Activated CD8-positive, alpha-beta T cell treated with anti-CD3 and anti-CD28 coated beads for 36 hours (primary cell): ENCODE measurements around the gene TBX21. TPM values are rescaled to one million over a fixed set of nuclear protein-coding genes. Genes with fewer than 3 reads are reported as not detected.
"Not testable (repeated sequence)": the region's sequence is repeated elsewhere in the genome, so short reads cannot be mapped to it uniquely, and the experiment has no call there.

Experiments
- ATAC-seq: fragments of 200-7000 bp; cut with Tn5 transposase; one replicate; pipeline ENCODE4 v1.10.0; 2021; ENCODE audit warnings: mild to moderate bottlenecking, moderate library complexity
- CTCF ChIA-PET: fragments of 350-600 bp; sonication (Branson Sonifier 250); formaldehyde crosslinking; loops from one replicate; lab custom pipeline; 2021; ENCODE audit warnings: antibody characterized with exemption; lab: Charles Lee
- POLR2A ChIA-PET: fragments of 350-600 bp; sonication (Branson Sonifier 250); formaldehyde crosslinking; loops from one replicate; lab custom pipeline; 2021; ENCODE audit warnings: antibody characterized with exemption; lab: Charles Lee
- DNase-seq: peaks from one replicate; pipeline ENCODE4 v3.0.0-alpha.2; 2020
- H3K27ac Mint-ChIP-seq: one replicate; pipeline ENCODE4 v1.8.0; 2021; ENCODE audit warnings: mild to moderate bottlenecking, mixed read lengths
- H3K27me3 Mint-ChIP-seq: one replicate; pipeline ENCODE4 v1.8.0; 2021; ENCODE audit warnings: mixed read lengths
- H3K36me3 Mint-ChIP-seq: one replicate; pipeline ENCODE4 v1.8.0; 2021; ENCODE audit warnings: low read depth, mixed read lengths
- H3K4me1 Mint-ChIP-seq: one replicate; pipeline ENCODE4 v1.8.0; 2021; ENCODE audit warnings: low read depth, mixed read lengths
- H3K4me3 Mint-ChIP-seq: one replicate; pipeline ENCODE4 v1.8.0; 2021; ENCODE audit warnings: mild to moderate bottlenecking, moderate library complexity, mixed read lengths
- H3K9me3 Mint-ChIP-seq: one replicate; pipeline ENCODE4 v1.8.0; 2021; ENCODE audit warnings: mixed read lengths
- intact Hi-C: fragments of 100-400 bp; cut with micrococcal nuclease; formaldehyde crosslinking; loops from one replicate; pipeline ENCODE4 v1.10.0; 2022
- total RNA-seq, 2 experiments: library from RNA; stranded (reverse); gene quantifications; one replicate each; pipeline ENCODE4 v1.2.3, GENCODE V29; 2021
- TF ChIP-seq, protein P1 (sequence below): fragments of 200-600 bp; IDR thresholded peaks from one replicate; pipeline ENCODE4 v1.8.0; 2022; ENCODE audit warnings: antibody characterized with exemption, mild to moderate bottlenecking

Gene TBX21
- total RNA-seq, 2 experiments from 2014 or later: 53.0 to 56.9 TPM

DNA sequence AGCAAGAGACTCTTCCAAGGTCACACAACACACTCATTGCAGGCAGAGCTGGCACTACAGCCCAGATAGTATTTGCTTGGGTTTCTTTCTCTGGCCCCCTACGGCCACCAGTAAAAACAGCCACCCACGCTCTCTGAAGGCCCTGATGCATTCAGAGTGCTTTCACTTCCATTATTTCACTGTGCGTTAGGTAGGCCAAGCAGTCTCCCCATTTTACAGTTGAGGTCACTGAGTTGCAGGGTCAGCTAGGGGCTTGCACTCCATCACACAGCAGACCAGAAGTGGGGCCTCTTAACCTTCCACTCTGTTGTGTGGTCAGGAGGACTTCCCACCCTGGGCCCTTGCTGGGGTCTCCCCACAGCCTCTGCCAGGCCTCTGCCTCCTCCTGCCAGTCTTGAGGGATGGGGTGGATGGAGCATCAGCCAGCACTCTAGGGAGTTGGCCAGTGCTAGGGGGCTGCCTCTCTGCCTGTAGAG, 2.5 kb downstream of the TBX21 start:
- peak; percentile 68 for DNase-seq
- H3K36me3 Mint-ChIP-seq: peaks cover 51% of the 10 kb centered on the region
- ATAC-seq: peak; percentile 8
- H3K4me1 Mint-ChIP-seq: peaks cover 50% of the 10 kb centered on the region
- TF ChIP-seq, protein P1, sequence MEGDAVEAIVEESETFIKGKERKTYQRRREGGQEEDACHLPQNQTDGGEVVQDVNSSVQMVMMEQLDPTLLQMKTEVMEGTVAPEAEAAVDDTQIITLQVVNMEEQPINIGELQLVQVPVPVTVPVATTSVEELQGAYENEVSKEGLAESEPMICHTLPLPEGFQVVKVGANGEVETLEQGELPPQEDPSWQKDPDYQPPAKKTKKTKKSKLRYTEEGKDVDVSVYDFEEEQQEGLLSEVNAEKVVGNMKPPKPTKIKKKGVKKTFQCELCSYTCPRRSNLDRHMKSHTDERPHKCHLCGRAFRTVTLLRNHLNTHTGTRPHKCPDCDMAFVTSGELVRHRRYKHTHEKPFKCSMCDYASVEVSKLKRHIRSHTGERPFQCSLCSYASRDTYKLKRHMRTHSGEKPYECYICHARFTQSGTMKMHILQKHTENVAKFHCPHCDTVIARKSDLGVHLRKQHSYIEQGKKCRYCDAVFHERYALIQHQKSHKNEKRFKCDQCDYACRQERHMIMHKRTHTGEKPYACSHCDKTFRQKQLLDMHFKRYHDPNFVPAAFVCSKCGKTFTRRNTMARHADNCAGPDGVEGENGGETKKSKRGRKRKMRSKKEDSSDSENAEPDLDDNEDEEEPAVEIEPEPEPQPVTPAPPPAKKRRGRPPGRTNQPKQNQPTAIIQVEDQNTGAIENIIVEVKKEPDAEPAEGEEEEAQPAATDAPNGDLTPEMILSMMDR: no peak
- ChIA-PET POLR2A (interaction anchor here (0.9 to 27.1 kb wide), 11 partner anchors 10 to 86 kb away, joined by 3 to 493 read pairs (median 4); partner anchors contain the start of genes KPNB1 and TBKBP1), CTCF (interaction anchor here (0.8 to 18.4 kb wide), 4 partner anchors 10 to 55 kb away, joined by 3 to 424 read pairs (median 5); partner anchors contain the start of gene TBKBP1)
- H3K4me3 Mint-ChIP-seq: peak overlapping the region; percentile 91
- H3K9me3 Mint-ChIP-seq: no peaks in the 10 kb centered on the region
- intact Hi-C loops: no loop called here
- H3K27me3 Mint-ChIP-seq: no peaks in the 10 kb centered on the region
- H3K27ac Mint-ChIP-seq: peak overlapping the region; percentile 97

DNA sequence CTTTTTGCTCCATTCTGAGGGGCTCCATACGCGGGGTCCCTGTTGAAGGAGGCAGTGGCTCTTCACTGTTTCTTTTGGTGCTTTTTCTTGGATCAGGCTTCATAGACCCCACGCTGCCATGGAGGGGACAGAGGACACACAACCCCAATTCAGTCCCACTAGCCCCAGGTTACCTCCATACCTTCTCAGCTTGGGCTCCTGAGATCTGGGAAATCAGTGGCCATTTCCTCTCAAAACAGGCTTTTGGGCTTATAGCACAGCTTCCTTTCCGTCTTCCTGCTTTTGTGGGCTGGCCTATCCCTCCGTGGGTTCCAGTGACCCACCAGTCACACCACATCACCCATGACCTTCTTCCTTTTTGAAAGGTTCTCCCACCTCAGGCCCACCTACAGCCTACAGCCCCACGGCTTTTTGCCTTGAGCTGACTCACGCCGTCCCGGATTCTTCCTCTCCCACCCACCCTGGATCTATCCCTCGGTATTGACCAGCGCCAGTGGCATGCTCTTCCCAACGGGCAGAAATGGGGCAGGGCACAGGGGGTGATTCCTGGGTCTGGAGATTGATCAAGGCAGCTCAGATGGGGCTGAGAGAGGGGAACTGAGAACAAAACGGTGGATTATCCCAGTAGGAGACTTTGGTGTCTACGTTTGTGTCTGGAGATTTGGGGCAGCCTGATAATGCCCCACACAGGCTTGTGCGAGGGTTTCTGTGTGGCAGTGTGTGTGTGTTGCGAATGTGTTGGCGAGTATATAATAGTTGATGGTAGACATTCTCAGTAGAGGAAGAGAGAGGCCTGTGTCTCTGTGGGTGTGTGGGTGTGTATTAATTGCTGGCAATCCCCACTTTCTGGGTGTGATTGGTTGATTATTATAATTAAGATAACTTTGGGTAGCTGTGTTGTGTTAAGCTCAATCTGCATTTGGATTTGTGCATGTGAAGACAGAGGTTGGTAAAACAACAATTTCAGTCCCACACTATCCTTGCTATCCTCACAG, 3.8 kb downstream of the TBX21 start:
- DNase-seq: no peak
- intact Hi-C loops: no loop called here
- CTCF ChIA-PET: interaction anchor here (0.6 to 18.4 kb wide), 5 partner anchors 11 to 94 kb away, joined by 3 to 424 read pairs (median 4); partner anchors contain the start of gene TBKBP1
- Mint-ChIP-seq H3K9me3 (no peaks in the 10 kb centered on the region), H3K27me3 (no peaks in the 10 kb centered on the region), H3K27ac (peak overlapping the region; percentile 97), H3K4me1 (peaks cover 51% of the 10 kb centered on the region), H3K36me3 (peaks cover 62% of the 10 kb centered on the region), H3K4me3 (peak overlapping the region; percentile 91)
- TF ChIP-seq, protein P1: no peak
- ATAC-seq: no peak
- POLR2A ChIA-PET: interaction anchor here (0.7 to 27.1 kb wide), 13 partner anchors 8 to 85 kb away, joined by 3 to 493 read pairs (median 4); partner anchors contain the start of gene TBKBP1

DNA sequence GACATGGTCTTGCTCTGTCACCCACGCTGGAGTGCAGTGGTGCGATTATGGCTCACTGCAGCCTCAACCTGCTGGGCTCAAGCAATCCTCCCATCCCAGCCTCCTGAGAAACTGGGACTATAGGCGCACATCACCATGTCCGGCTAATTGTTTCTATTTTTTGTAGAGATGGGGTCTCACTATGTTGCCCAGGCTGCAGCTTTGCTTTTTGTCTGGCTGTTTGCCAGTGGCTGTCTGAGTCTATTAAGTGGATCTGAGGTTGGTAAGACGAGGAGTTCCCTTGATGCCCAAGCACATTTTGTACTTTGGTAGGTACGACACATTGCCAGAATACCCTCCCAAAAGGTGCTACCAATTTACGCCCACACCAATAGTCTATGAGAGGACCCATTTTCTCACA, 5.1 kb downstream of the TBX21 start:
- Mint-ChIP-seq H3K36me3 (peaks cover 71% of the 10 kb centered on the region), H3K27ac (peak overlapping the region; percentile 63), H3K4me3 (peak overlapping the region; percentile 29), H3K27me3 (no peaks in the 10 kb centered on the region), H3K9me3 (no peaks in the 10 kb centered on the region), H3K4me1 (peaks cover 53% of the 10 kb centered on the region)
- TF ChIP-seq, protein P1: no peak
- ATAC-seq: no peak
- intact Hi-C loops: no loop called here
- DNase-seq: no peak
- ChIA-PET CTCF (interaction anchor here (18.4 kb wide), 1 partner anchor 37 kb away, joined by 424 read pairs; the partner anchor contains the start of gene TBKBP1), POLR2A (interaction anchor here (1.8 to 27.1 kb wide), 3 partner anchors 16 to 39 kb away, joined by 4 to 493 read pairs (median 214); partner anchors contain the start of gene TBKBP1)

DNA sequence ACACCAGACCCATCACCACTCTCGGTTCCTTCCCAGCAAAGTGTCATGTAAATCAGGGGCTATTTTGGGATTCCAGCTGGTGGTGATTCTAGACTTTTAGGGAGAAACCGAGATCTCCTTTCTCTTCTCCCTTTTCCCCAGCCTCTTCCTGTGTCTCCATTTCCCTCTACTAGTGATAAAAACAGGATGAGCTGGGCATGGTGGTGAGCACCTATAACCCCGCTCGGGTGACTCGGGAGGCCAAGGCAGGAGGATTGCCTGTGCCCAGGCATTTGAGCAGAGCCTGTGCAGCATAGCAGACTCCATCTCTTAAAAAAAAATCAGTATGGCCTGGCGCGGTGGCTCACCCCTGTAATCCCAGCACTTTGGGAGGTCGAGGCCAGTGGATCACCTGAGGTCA, 6.1 kb downstream of the TBX21 start:
- ATAC-seq: no peak
- TF ChIP-seq, protein P1: no peak
- Mint-ChIP-seq H3K27ac (peak overlapping the region; percentile 7), H3K4me1 (peaks cover 57% of the 10 kb centered on the region), H3K36me3 (peaks cover 74% of the 10 kb centered on the region), H3K27me3 (no peaks in the 10 kb centered on the region), H3K4me3 (peak overlapping the region; percentile 8), H3K9me3 (no peaks in the 10 kb centered on the region)
- intact Hi-C loops: no loop called here
- no peak for DNase-seq
- CTCF ChIA-PET: interaction anchor here (0.8 to 18.4 kb wide), 3 partner anchors 38 to 75 kb away, joined by 5 to 424 read pairs (median 26); partner anchors contain the start of gene TBKBP1
- POLR2A ChIA-PET: interaction anchor here (0.6 to 27.1 kb wide), 5 partner anchors 17 to 92 kb away, joined by 3 to 493 read pairs (median 4); partner anchors contain the start of genes LRRC46, MRPL10 and TBKBP1

DNA sequence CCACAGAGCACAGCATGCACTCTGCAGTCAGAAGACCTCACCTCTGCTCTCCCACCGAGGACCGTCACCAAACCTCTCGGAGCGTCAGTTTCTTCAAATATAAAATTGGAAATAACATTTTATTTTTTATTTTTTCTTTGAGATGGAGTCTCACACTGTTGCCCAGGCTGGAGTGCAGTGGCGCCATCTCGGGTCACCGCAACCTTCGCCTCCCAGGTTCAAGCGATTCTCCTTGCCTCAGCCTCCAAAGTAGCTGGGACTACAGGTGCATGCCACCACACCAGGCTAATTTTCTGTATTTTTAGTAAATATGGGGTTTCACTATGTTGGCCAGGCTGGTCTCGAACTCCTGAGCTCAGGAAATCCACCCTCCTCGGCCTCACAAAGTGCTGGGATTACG, 6.9 kb downstream of the TBX21 start:
- H3K4me1 Mint-ChIP-seq: peaks cover 62% of the 10 kb centered on the region
- H3K4me3 Mint-ChIP-seq, H3K27ac Mint-ChIP-seq, H3K9me3 Mint-ChIP-seq, intact Hi-C loops, ATAC-seq, DNase-seq, H3K27me3 Mint-ChIP-seq: not testable (repeated sequence)
- ChIA-PET CTCF (interaction anchor here (1.0 to 18.4 kb wide), 7 partner anchors 8 to 122 kb away, joined by 3 to 424 read pairs (median 3); partner anchors contain the start of genes TBKBP1 and TBX21), POLR2A (interaction anchor here (1.8 to 27.1 kb wide), 4 partner anchors 18 to 92 kb away, joined by 4 to 493 read pairs (median 109); partner anchors contain the start of genes LRRC46, MRPL10 and TBKBP1)
- peaks cover 73% of the 10 kb centered on the region for H3K36me3 Mint-ChIP-seq
